ENCODE measurements around the gene FIGLA.

DNA sequence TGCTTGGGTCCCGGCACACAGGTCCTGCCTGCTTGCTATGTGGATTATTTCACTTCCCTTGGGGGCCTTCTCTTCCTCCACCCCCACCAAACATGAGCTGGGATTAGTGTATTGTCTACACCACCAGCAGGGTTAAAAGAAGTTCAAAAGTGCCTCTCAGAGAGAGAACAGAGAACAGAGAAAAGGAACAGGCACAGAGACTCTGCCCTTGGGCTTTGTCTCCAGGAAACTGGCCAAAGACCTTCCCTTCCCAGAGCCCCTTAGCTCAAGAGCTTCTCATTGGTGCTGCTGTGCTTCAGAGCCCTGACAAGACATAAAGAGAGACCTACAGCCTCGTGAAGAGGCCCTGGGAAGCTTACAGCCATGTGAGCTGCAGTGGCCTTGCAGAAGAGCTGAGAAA is 7.1 kb upstream of the FIGLA start:
- no peak for TF ChIP-seq GATA2 (IDR thresholded peaks at IDR 0.05; ENCODE audit: low read depth, low read length)
- no peak for TF ChIP-seq GATA3 (IDR thresholded peaks at IDR 0.05; ENCODE audit: low read depth, low read length)
